TTC549 (cell line): ENCODE measurements around the gene RRP8.

ENCODE experiments used
- FAIRE-seq: peaks from 2 replicates; lab custom pipeline; 2012; peaks lifted over from hg19 to GRCh38; lab: Jason Lieb, UNC

The RRP8 gene

DNA sequence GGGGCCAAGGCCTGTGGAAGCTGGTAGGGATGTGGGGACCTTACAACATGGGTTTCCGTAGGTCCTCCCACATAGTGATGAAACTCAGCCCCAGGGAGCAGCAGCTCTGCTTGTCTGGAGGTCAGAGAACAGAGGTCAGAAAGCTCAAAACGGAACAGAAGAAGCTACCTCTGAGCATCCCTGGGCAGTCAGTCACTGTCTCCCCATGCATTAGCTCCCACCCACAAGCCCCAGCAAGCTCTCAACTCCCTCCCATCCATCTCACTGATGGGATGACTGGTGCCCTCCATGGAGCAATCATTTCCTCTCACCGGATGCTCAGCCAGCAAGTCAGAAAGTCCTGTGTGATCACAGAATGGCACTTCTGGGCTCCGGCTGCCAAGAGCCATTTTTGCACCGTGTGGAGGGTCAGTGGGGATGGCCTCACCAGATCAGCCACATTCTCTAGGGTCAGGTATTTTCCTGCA, 13.9 kb upstream of the RRP8 start:
- no peak for FAIRE-seq

DNA sequence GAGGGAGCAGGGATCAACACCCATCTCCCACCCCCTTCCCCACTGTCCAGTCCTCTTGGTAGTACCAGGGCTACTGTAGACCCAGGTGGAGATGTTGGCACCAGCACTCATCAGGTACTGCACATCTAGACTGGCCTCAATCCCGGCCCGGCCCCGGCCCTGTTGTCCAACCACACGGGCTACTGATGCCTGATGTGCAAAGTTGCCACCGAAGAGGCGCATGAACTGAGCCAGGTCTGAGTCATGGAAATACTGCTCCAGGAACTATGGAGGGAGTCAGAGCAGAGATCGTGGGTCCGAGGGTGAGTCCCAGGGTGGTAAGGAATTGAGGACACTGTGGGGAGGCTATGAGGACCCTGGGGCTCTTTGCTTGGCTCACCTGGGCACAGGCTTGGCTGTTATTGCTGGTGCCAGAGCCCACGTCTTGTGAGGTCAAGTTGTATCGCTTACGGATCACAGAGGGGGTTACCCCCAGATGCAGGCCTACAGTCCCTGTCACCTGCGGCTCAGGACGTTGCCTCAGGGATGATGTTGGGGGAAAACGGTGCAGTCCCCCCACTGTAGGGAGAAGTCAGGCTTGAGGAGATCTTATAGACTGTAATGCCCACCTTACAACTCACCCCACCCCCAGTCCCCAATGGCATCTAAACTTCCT, 13.3 kb upstream of the RRP8 start:
- FAIRE-seq: no peak

DNA sequence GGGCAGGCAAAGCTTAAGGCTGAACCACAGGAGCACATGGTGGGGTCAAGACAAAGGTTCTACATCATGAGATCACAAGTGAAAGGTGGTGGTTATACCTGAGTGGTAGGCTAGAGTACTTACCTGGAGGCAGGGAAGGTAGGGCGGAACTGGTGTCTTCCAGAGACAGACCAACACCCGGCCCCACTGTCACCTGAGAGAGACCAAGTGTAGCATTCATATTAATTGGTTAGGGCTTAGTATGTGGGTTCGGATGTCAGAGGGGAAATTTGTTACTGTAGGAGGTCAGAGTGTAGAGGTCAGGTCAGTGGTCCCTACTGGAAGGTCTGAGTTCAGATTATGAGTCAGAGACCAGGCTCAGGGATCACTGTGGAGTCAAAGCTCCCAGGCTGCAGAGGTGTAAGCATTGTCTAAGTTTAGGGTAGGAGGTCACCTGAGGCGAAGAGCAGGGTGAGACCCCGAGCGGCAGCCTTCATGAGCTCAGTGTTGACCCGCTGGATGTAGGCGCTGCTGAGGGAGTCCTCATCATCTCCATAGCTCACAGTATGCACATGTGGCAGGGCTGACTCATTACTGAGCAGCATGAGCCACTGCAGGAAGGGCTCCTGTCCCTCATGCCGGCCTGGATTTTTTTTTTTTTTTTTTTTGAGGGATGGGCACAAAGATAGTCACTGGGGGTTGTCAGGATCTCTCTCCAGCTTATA, 12.6 kb upstream of the RRP8 start:
- FAIRE-seq: no peak

DNA sequence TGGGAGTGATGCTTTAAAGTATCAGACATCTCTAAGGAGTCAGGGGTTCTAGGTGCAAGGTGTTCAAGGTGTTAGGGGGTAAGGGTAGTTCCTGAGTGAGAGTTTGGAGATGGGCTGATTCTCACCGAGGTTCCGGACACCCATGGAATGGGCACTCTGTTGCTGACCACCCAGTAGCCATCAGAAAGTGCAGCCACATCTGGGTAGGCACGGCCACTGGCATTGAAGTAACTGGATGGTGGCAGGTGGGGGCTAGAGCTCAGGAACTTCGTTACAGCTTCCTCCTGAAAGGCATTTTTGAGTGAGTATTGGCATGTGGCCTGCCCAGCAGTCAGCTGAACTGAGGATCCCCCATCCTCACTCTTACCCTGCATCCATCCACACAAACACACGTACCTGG, 11.6 kb upstream of the RRP8 start:
- no peak for FAIRE-seq

DNA sequence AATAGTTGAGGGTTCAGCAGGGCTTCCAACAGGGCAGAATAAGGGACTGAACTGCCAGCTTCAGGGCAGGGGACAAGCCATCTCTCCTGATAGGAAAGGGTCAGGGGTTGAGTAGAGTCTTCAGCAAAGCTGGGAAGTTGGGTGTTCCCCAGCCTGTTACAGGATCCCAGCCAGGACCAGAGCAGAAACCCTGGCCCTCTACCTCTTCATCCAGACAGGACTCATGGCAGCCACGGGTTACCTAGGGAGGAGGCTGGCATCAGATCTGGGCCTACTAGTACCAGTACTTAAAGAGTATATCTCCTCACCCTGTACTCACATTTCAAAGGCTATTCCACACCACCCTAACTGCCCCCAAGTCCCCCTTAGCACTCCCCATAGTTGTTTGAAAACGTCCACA, 11.0 kb upstream of the RRP8 start:
- FAIRE-seq: no peak

DNA sequence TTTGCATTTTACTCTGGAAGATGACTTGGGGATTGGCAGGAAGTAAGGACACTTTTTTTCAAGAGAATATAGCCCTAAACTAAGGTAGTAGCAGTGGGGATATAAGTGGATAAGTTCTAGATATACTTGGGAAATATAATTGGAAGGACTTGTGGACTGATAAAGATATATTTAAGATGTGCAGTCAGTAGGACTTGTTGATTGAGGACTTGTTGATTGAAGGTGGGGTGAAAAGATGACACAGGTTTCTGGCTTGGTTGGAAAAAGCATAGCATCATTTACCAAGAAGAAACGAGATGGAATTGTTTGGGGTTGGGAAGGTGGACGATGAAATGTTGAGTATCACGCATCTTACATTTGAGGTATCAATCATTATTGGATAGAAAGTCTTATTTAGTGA, 10.1 kb upstream of the RRP8 start:
- FAIRE-seq: no peak

DNA sequence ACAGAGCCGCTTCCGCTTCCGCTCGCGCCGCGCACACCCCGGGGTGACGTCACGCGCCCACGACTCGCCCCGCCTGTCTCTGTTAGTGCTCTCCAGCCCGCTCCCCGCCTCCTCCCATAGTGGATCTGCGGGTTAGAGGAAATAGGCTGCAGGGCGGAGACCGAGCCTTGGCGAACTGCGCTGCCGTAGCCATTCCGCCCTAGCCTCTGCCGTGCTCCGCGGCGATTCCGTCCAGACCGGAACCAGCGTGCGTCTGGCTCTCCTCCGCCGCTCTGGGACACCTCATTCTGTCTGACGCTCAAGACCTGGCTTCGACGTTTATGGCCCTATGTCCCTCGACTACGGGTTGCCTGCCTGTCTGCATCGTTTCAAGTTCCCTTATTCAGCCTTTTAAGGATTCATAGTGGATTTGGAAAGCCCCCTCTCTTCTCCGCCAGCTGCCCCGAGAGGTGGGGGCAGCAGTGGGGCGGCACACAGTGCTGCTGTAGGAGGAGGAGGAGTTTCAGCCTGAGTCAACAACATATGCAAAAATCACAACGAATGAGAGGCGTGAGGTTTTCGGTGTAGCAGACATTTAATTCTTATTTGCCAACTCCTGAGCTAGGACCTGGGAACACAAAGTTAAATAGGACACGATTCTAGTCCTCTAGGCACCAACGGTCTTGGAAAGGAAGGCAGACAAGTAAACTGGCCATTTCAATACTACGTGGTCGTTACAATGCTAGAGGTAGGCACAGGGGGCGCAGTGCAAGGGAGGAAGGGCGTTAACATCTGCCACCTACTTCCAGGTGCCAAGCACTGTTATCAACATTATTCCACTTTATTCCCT, 9.0 kb upstream of the RRP8 start, which contains the start of gene TAF10:
Gene TAF10 (minus strand): TSS at position 4 of the 829 bp plus-strand sequence. CDS start 27 bp downstream, outside the sequence.
- FAIRE-seq: no peak

DNA sequence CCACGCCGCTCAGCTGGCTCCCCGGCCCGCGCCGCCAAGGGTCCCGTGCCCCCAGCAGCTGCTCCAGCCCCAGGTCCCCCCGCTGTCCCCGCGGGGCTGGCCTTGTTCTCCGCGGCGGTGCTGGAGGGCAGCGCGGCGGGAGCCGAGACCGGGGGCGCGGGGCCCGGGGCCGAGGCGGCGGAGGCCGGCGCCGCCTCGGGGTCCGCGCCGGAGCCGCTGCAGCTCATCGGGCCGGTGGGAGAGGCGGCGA, 8.5 kb upstream of the RRP8 start:
- FAIRE-seq: no peak

DNA sequence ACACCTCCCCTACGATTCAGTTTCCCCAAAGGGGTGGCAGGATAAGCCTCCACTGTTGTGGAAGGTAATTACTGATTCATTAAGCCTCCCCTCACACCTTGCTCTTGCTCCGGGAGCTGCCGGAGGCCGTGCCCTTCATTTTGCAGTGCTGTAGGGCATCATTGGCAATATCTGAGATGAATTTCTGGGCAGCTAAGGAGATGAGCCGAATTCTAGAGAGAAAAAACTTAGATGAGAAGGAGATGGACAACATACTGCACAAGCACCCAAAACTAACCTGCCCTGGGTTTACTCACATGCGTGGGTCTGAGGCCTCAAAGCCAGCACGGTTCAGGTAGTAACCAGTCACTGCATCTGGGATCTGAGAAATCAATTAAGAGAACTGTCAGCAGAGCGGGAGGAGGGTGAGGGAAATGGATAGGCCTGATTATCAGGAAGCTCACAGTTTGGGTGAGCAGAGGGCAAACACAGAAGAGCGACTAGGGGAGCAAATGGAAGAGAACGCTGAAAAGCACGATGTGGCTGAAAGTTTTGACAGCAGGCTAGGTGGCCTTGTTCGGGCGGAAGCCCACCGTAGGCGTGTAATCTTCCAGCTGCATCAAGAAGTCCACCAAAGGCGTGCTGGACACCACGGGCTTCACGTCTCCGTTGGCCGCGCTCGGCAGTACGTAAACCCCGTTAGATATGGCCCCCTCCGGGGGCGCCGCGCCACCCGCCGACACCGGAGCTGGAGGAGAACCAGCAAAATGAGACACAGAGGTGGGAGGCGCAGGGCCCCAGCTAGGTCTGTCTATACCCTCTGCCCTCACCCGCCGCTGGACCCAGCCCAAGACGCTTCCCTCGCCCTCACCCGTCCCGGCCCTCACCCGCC, 7.9 kb upstream of the RRP8 start:
- no peak for FAIRE-seq

DNA sequence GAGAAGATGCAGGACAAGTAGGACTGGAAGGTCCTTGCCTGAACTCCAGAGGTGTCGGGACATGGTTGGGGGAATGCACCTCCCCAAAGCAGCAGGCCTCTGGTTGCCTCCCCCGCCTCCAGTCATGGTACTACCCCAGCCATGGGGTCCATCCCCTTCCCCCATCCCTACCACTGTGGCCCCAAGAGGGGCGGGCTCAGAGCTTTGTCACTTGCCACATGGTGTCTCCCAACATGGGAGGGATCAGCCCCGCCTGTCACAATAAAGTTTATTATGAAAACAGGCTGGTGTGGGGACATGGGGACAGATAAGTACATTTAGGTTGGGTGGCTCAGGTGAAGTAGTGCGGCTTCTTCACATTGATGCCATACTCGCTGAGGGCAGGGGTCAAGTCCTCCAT, 7.2 kb upstream of the RRP8 start:
- FAIRE-seq: no peak

DNA sequence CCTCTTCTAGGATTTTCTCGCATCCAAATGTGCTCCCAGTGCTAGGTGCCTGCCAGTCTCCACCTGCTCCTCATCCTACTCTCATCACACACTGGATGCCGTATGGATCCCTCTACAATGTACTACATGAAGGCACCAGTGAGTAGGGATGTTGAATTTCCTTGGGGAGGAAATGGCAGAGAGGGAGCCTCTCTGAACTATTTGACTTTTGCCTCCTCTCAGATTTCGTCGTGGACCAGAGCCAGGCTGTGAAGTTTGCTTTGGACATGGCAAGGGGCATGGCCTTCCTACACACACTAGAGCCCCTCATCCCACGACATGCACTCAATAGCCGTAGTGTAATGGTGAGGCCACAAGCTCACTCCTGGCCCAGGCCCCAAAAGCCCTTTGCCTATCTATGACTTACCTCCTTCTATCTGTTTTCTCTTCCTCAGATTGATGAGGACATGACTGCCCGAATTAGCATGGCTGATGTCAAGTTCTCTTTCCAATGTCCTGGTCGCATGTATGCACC, 6.1 kb upstream of the RRP8 start:
- no peak for FAIRE-seq

DNA sequence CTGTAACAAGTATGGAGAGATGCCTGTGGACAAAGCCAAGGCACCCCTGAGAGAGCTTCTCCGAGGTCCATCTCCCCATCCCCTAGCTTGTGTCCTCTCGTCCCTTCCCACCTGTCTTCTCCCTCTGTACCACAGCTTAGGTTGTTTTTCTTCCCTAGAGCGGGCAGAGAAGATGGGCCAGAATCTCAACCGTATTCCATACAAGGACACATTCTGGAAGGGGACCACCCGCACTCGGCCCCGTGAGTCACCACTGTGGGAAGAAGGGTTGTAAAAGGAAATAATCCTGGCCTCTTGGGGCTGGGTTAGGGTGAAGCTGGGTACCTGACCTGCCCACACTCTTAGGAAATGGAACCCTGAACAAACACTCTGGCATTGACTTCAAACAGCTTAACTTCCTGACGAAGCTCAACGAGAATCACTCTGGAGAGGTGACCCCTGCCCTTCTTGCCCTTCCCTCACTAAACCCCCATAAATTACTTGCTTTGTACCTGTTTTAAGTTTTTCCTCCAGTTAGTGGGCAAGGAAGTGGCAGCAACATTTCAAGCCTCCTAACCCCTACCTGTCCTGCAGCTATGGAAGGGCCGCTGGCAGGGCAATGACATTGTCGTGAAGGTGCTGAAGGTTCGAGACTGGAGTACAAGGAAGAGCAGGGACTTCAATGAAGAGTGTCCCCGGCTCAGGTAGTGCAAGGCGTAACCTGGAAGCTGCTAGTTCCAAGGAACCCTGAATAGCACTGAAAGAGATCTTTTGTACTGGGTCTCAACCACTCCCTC, 5.5 kb upstream of the RRP8 start:
- no peak for FAIRE-seq

DNA sequence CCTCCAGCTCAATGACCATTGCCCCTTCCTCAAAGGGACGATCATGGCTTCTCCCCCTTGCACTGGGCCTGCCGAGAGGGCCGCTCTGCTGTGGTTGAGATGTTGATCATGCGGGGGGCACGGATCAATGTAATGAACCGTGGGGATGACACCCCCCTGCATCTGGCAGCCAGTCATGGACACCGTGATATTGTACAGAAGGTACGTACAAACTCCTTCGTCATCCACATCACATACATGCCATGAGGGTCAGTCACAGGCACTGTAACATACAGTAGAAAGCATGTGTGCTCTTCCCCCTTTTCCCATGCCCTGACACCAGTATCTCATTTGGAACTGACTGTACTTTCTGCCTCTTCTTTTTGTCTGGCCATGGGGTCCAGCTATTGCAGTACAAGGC, 4.6 kb upstream of the RRP8 start:
- no peak for FAIRE-seq

DNA sequence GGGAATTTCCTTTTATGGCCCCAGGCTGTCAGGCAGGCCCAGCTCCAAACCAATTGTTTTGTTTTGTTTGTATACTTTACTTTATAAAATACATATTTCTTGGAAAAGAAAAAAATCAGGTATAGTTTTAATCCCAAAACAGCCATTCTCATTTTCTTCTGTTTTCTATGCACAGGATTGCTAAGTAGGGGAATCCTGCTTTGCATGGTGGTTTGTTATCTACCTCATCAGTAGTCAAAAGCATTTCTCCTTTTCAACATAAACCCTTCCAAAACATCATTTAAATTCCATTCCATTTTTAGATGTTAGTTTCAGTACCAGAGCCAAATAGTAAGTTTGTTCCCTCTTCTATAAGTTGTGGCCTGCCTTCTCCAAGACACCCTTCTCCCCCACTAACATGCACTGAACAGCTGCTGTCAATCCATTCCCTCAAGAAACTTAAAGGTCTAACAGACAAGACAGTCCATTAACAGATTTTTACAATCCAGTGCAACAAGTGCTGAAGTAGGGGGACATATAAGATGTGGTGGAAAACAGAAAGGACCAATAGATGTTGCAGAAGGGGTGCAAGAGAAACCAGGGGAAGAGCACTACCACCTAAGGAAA, 3.9 kb upstream of the RRP8 start:
- no peak for FAIRE-seq

DNA sequence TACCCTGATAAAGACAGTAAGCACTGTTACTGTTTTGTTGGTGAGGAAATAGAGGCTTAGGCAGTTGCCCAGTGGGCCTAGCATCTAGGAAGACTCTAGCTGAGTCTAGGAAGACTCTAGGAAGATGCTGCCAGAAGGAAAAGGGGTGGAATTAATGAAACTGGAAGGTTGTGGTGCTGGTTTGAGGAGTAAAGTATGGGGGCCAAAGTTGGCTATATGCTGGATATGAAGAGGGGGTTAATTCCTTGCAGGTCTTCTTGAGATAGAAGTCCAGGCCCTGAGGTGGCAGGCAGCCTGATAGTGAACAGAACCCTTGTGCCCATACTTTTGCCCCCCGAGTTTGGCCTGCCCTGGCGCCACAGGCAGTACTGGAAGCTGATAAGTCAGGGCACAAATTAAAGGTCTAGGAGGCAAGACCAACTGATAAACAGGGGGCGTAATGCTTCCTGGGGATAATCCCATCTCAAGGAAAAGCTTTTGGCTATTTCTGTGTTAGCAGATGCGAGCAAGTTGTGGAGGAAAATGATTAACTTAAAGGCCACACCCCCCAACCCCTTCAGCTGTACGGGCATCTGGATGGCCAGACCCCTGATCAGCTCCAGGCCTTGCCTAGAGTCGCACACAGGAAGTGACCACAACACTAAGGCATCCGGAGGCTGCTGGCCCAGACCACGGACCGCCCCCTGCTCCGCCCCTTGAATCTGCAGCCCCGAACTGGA, 3.2 kb upstream of the RRP8 start:
- FAIRE-seq: peak; percentile 54

DNA sequence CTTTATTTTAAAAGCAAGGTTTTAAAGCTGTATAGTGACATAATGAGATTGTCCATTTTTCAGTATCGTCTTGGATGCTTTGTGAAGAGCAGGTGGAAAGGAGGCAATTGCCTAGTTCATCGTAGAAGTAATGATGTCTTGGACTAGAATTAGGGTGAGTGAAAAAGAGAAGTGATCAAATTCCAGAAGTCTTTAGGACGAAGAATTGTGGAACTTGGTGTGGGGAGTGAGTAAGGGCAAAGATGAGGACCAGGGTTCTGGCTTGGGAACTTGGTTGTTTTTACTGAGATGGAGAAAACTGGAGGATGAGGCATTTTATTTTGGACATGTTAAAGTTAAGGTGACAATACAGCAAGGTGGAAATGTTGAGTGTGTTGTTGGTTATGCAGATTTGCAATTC, 1.4 kb upstream of the RRP8 start:
- FAIRE-seq: no peak

DNA sequence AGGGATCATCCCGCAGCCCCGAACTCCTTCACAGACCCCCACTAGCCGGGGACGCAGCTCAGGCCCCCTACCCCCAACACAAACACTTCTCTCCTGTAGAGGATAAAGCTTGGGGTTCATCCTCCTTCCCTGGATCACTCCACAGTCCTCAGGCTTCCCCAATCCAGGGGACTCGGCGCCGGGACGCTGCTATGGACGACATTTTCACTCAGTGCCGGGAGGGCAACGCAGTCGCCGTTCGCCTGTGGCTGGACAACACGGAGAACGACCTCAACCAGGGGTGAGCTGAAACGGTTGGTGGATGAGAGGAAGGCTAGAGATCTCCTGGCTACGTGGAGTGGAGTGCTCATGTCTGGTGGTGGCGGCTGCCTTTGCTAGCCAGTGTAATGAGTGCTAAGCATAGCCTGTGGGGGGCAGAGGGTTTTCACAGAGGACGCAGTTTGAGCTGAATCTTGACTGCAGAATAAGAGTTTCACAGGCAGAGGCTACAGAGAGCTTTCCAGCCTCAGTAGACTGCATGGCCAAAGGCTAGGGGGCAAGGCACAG, 738 bp upstream of the RRP8 start:
- no peak for FAIRE-seq

DNA sequence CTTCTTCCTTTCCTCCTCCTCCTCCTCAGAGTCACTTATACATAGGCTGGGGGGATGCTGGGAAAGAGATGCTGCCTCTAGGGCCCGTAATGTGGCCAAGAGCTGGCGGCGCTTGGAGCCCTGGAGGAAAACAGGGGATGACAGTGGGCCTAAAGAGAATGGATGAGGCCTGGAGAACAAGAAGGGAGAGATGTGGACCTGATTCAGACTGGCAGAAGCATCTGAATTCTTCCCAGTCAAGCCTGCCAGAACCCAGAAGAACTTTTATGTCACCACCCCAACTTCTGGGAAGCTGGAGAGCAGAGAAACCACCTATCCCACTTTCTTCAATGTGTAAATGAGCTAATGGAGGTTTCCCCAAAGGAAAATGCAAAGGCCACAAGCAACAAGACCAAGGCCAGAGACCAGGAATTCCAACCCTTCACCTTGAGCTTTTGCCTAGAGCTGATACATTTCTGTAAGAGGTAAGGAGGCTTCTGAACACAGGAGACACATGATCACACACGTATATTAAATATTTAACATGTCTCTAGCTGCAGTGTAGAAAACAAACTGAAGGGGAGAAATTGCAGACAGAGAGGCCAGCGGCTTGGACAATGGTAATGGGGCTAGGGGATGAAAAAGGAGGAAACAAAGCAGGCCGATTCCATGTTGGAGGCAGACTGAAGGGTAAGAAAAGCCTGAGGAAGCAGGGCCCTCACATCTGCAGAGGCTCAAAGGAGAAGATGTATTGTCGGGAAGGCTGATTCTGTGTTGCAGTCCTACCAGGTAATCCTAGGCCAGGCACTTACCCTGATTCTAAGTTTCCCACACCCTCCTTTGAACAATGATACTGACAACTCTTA, 1.1 kb downstream of the RRP8 start:
- FAIRE-seq: no peak

DNA sequence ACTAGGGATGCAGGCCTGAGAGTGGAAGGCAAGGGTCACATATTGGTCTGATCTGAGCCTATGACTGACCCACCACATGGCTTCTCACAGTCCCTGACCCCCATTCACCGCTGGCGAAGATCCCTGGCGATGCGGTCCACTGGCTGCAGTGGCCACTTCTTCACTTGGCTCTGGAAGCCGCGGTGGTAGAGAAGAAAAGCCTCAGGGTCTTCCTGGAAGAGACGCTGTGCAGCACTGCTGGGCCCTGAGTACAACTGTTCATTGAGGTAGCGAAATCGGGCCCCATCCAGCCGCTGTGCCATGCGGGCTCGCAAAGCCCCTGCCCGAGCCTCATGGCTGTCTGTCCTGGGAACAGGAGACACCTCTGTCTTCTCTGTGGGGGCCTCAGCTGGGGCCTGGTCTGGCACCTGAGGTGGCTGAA, 2.4 kb downstream of the RRP8 start:
- FAIRE-seq: no peak
